RPMI7951 (cell line): ENCODE results near the gene TBXAS1. TPM values are rescaled to one million over a fixed set of nuclear protein-coding genes. Genes with fewer than 3 reads are reported as not detected.

Experiments
- DNase-seq: peaks from one replicate; pipeline ENCODE4 v3.0.0-alpha.2; 2012; ENCODE audit warnings: low read depth
- total RNA-seq: library from RNA; depleted of rRNA; stranded (reverse); fragments of >200 nt; shearing (Covaris generic); gene quantifications from 2 replicates; pipeline ENCODE4 v1.2.3, GENCODE V29; 2014

Gene TBXAS1
- total RNA-seq, 1 experiment from 2014 or later: 3.5 TPM

DNA sequence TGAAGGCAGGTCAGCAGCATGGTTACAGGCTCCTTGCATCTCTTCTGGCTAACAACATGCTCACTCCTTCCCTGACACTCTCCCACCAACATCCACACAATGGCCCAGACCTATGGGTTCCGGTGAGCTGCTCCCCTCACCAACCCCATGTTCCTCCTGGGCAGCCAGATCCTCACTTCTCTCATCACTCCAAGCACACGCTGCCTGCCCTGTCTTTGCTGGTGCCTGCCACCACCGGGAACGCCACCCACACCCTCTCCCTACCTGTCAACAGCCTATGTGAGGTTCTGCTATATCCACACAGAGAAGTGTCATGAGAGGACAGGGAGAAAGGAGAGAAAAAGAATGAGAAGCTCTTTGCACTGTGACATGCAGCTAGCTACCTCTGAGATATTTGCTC lies 219.1 kb downstream of the TBXAS1 start:
- no peak for DNase-seq

DNA sequence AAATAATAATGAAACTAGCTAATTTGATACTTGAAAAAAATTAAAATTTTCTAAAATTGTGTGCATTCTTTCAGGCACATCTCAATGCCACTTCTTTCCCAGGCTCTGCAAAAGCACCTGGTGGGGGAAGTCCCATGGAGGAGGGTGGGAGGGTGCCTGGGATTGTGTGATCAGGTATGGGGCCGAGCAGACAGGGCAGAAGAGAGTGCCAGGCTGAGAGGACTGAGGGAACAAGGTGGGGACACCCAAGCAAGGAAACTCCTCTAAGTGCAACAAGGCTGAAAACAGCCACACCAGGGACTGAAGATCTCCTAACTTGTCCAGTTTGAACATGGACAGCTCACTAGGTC lies 219.9 kb downstream of the TBXAS1 start:
- DNase-seq: no peak

DNA sequence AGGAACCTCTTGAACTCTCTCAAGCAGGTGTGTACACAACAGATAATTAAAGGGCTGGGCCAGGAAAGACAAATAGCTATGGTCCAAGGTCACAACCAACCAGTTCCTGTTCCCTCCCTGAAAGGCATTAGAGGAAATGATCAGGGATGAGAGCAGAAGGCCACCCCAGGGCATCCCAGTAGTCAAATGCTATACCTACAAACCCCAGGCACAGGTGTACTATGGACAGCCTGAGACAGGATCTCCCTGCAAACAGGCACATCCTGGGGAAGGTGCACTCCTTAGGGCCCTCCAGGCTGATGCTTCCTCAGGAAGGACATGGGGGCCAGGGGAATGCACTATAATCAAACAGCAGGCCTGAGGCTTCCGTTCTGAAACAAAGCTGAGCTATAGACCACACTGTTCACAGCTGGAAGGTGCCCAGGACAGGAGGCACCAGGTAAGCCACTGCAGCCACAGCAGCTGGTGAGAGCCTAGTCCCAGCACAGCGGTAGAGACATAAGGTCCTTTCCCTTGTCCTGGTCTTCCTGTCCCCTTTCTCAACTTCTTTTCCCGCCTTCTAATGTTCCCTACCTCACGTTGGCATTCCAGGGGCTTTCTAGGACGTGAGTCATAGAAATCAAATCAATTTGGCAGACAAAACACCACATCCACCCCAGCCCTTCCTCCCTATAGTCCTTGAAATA lies 220.4 kb downstream of the TBXAS1 start:
- no peak for DNase-seq

DNA sequence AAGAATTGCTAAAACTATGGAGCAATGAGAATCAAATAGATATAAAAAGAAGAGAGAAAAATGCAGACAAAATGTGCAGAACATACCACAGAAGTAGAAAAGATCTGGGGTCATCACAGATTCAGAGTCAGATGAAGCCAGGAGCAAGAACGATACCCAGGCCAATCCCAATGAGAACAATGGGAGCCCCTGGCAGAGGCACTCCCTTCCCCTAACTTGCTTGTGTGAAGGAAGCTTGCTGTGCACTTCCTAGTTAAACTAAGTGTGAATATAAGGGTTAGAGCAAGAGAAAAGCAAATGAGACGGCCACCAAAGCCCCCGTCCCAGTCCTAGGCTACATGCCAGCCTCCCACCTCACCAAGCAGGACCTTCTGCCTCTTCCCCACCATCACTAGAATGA lies 221.0 kb downstream of the TBXAS1 start:
- no peak for DNase-seq

DNA sequence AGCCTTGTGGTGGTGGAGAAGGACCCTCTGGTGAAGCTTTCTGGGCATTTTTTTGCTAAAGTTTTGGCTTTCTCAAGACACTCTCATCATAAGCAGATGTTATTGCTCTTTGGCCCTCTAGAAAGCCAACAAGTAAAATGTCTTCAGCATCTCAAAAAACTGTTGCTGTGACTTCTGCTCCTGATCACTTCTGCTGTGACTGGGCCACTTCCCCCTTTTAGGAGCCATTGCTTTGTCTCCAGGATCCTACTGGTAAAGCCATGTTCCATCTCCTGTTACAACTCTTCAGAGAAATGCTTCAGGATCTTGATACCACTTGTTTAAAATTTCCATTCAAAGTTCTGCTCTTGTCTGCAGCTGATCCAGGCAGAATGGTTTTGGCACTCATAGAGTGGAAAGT lies 222.8 kb downstream of the TBXAS1 start:
- no peak for DNase-seq

DNA sequence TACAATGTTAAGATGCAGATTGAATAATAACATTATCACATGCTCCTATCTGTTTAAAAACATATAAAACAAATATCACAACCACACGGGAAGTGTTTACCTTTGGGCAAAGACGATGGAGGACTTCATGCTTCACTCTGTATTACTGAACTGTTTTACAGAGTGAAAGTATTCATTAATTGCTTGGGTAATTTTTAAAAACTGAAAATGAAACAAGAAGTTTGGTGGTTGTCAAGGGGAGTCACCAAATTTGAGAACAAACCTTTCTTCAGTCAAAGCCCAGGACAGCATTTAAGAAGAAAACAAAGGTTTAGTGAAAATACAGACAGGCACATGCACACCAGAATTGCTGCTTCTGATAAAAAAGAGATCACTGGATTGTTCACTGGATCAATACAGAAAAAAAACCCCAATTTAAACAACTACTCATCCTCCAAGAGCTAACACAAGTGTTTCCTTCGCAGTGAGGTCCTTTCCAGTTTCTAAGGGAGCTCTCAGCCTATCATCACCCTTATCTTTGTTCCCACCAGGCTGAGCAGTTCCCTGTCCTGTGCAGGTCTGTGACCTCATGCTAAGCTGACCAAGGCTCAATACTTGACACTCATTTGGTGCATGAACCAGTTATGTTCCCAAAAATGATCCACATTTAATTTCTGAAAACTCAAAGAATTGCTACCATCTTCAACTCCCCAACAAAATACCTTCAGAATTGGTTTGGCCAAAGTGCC lies 224.9 kb downstream of the TBXAS1 start:
- no peak for DNase-seq

DNA sequence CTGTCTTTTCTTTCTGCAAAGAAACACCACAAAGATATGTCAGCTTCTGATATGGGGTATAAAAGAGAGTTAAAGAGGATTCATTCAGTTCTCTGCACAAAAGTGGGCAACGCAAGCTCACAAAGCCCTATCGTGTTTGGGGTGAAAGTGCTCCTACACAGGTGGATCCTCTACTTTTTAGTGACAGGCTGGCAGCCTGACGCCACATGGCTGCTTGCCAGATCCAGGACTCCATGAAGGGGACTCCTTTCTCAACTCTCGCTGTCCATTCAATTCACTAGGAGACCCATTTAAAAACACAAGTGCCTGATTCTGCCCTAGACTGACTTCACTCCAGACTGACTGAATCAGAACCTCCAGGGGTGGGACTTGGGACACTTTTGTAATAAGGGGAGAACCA lies 225.7 kb downstream of the TBXAS1 start:
- no peak for DNase-seq

DNA sequence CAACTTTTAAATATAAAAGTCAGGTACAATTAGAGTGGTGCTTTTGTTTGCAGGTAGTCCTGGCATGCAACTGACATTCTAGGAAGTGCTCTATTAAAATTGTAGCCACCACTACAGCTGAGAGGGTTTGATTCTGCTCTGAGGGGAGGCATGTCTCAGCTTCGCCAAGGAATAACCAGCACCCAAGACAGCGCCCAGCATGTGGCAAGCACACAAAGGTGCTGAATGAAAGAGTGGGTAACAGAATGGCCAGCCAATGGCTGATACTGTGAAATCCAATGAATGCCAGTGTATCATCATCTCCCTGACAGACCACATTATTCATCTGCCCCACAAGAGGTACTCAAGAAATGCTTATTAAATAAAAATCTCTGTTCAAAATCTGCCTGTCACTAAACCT lies 226.8 kb downstream of the TBXAS1 start:
- DNase-seq: no peak

DNA sequence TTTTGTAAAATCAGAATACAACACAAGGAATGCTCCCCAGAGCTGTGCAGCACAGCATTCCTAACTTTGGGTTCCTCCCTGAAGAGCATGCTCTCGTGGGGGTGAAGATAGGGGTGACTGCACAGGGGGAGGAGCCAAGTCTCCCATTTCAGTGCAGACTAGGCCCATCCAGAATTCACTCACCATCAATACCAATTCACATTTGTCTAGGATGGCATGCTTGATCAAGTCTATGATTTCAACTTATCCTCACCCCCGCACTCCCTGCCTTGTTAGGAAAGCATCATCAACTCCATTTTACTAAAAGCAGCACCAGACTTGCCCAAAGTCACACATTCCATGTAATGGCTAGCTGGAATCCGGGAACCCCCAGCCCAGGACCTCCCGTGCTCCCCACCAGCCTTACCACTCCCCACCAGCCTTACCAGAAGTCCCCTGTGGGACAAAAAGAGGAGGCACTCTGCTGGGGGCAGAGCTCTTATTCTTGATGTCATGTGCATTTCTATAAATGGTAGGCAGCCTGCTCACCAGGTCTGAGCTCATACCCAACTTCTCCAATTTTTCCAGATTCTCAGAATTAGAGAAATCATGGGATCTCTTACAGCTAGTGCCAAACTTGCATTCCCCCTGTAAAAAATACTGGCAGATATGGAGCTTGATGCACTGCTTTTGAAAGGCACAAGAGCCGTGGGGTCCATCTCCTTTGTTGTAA lies 227.5 kb downstream of the TBXAS1 start:
- DNase-seq: no peak

DNA sequence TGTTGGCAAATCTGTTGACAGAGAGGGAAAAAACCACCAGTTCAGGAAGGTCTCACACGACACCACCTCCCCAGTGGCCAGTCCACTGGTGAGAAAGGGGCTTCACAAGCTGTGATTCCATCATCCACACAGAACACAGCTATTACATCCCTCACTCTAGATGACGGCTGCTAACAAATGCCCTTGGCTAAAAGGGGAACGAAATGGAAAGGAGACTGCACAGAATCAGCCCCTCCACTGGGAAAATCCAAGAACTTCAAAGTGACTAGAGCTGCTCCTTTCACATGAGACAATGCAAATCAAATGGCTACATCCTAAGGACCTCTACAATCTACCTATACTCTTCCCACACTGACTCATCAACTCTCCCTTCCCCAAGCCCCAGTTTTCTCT lies 228.1 kb downstream of the TBXAS1 start:
- DNase-seq: no peak

DNA sequence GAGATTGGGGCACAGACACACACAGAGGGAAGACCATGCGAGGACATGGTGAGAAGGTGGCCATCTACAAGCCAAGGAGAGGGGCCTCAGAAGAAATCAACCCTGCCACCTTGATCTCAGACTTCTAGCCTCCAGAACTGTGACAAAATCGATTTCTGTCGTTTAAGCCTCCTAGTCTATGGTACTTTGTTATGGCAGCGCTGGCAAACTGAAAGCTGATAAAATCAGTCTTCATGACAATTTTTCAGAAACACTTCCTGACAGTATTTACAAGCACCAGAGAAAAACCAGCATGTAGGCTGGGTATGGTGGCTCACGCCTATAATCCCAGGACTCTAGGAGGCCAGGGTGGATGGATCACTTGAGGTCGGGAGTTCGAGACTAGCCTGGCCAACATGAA lies 229.5 kb downstream of the TBXAS1 start:
- DNase-seq: no peak

DNA sequence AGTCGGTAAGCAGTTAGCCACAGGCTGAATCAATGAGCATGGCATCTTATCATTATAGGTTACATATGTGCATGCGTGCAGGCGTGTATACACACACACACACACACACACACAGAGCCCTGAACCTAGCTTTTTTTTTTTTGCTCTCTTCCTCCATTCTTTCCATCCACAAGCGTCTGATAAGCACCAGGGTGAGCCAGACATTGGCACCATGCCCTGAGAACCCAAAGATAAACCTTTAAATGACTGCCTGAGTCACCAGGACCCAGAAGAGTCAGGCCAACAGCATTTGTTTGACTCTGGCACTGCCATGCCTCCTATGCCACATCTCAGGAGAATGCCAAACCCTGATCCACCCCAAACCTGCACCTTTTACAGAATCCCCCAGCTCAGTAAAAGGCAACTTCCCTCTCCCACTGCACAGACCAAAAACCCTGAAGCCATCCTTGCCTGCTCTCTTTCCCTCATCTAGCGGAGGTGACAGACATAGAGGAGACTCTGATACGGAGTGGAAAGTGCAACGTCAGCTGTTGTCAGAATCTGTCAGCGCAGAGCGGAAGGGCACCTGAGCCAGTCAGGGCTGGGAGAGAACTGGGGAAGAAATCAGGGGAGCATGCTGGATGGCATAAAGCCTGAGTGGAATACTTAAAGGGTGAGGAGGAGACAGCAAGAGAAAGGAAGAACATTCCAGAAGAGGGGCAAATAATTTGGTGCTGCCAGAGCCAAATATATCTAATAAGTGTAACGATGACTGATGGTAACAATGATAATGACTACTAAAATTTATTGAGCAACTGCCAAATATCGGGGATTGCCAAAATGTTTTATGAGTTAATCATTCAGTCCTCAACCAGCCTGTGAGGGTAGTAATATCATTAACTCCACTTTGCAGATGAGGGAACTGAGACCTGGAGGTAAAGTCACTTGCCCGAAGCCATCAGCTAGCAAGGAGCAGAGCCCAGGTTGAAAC lies 230.5 kb downstream of the TBXAS1 start:
- peak; percentile 94 for DNase-seq

DNA sequence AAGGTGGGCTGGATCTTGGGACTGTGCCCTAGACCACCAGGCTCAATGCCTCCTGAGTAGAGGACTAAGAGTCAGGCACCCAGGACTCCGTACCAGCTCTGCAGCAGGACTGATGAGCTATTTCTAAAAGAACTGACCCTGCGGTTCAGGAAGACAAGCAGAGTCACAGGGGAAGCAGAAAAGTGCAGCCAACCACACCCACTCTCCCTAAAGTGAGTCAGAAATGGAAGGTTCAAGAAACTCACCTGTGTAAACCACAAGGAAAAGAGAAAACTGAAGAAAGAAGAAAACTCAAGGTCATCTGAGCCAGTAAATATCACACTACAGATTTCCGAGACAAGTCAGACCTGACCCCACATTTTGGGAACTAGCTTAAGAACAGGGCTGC lies 231.2 kb downstream of the TBXAS1 start:
- no peak for DNase-seq

DNA sequence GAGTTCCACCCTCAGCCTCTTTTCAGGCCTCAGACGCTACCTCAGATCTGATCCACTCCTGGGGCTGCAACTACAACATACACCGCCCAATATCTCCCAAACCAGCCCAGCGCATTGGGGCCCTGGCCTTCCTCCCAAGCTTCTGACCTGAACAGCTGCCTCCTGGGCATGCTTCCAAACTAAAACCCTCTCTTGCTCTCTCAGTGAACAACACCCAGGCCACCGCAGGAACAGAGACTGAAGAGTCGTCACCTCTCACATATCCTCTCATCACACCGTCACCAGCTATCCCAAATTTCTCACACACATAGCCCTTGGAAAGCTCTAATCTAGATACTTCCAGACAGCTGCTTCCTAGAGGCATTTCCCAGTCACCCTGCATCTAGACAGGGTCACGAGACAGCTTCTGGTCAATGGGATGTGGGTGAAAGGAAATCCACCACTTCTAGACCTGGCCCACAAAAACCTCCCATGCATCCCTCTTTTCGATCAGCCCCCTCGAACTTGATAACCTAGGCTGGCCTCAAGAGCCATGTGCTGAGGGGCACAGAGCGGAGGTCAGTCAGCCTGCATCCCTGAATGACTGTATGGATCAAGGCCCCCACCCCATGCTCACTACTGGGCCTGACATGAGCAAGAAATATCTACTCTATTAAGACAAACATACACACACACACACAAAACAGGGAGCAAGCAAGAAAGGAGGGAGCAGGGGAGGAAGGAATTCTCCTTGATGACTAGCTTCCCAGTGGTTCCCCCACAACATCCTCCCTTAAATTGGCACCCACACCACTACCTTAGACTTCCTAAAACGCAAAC lies 231.9 kb downstream of the TBXAS1 start:
- peak; percentile 82 for DNase-seq

DNA sequence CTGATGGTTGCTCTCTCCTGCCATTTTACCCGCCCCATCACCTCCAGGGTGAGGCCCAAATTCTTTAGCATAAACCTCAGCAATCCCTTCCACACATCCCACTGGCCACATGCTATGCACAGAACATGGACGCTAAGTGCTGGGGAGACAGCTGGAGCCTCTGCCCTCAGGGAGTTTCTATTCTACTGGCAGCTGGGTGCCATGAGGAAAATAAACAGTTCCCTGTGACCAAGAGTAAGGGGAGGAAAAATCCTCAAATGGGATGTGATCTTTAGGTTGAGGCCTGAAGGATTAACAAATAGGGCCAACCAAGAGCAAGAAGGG lies 232.5 kb downstream of the TBXAS1 start:
- peak; percentile 40 for DNase-seq

DNA sequence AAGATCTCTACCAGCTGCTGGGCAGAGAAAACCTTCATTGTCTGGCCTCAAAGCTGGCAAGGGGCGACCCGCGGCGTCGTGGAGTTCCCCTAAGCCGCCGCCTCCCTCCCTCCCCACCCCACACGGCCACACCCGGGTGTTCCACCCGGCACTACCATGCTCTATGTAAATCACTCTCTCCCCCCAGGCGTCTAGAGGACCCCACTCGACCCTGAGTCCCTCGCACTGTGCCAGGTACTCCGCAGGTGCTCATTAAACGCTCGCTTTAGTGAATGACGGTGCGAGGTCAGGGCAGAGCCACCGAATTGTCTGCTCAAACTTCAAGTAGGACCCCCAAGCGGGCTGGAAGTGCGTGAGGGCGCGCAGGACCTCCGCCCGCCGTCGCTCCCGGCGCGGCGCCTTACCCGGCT lies 233.1 kb downstream of the TBXAS1 start:
- peak; percentile 31 for DNase-seq

DNA sequence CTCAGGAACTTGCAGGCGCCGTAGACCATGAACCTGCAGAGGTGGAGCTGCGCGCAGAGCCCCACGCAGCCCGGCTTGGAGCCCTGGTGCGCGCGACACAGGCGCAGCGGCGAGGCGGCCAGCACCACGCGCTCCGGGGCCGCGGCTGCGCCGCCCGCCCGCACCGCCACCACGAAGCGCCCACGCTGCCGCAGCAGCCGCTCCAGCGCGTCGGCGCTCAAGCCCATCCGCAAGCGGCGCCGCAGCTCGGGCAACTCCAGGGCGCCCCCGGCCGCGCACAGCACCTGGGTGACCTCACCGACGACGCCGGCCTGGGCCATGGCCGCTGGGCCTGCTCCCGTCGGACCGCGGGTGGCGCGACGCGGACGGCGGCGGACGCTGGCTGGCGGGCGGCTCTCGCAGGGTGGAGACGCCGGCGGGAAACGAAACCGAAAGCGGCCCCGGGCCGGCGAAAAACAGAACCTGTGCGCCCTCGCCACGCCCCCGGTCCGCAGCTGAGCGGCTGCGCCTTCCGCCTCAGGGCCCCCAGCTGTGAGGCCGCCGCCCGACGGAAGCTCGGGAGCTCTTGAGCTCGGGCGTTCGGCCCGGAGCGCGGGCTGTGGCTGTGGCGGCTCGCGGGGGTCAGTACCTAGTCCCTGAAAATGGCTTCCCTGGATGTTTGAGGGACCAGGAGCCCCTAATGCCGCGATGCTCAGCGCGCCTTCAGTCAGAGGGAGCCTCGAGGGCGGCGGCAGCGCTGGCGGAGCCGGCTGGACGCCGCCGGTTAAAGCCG lies 233.7 kb downstream of the TBXAS1 start, which contains the start of gene PARP12:
Gene PARP12, minus strand, starts transcription at position 424 of the 772 bp plus-strand sequence. Its CDS starts 104 bp downstream, at position 320.
- peak; percentile 90 for DNase-seq

DNA sequence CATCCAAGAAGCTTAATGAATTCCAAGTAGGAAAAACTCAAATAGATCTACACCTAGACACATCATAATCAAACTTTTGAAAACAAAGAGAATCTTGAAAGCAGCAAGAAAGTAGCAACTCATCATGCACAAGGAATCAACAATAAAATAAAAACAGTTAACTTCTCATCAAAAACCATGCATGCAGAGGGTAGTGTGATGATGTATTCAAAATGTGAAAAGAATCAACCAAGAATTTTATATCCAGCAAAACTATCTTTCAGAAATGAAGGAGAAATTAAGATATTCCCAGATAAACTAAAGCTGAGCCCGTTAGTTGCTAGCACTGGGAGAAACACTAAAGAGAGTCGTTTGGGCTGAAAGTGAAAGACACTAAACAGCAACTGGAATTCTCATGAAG lies 238.0 kb downstream of the TBXAS1 start:
- DNase-seq: no peak

DNA sequence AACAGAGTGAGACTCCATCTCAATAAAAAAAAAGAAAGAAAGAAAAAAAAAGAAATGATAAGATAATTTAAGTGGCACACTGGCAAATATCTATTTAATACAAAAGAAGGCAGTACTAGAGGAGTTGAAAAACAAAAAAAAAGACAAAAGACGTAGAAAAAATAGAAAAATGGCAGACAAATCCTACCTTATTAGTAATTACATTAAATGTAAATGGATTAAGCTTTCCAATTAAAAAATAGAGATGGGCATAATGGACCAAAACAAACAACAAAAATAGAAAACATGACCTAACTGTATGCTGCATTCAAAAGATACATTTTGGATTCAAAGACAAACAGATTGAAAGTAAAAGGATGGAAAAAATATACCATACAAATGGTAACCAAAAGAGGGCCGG lies 239.0 kb downstream of the TBXAS1 start:
- no peak for DNase-seq

DNA sequence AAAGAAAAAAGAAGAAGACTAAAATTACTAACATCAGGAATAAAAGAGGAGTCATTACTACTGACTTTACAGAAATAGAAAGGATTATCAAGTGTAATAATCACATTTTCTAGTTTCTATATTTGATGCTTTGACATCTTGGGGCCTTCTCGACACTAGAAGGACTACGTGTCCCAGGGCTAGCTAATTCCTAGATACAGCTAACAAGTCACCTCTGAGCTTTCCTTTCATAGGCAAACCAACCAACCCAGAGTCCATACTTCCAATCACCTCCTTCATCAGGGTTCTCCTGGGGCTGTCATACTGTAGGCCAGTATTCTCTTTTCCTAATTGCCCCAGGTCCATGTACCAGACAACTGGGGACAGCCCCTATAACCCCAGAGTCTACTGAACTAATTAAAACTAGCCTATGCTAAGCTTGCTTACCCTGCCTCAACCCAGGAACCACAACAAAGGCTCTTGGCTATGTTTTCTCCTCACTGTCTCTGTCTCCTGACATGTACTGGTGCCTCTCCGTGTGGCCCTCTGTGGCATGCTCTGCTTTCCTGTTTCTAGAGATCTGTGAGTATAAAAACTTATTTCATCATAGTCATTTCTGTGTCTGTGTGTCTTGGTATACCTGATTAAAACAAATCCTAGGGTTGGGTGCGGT lies 240.4 kb downstream of the TBXAS1 start:
- DNase-seq: no peak
